Activated naive CD4-positive, alpha-beta T cell treated with anti-CD3 and anti-CD28 coated beads for 36 hours (primary cell): Measurements from ENCODE around the gene OSBPL8. TPM values are rescaled to one million over a fixed set of nuclear protein-coding genes. Genes with fewer than 3 reads are reported as not detected.
"Not testable (repeated sequence)": the region's sequence is repeated elsewhere in the genome, so short reads cannot be mapped to it uniquely, and the experiment has no call there.

Source experiments
- CTCF ChIA-PET: fragments of 350-600 bp; sonication (Branson Sonifier 250); formaldehyde crosslinking; loops from one replicate; lab custom pipeline; 2021; ENCODE audit warnings: antibody characterized with exemption; lab: Charles Lee
- DNase-seq: peaks from one replicate; pipeline ENCODE4 v3.0.0-alpha.2; 2020
- H3K27ac Mint-ChIP-seq: one replicate; pipeline ENCODE4 v1.8.0; 2021; ENCODE audit warnings: mild to moderate bottlenecking, mixed read lengths
- H3K27me3 Mint-ChIP-seq: one replicate; pipeline ENCODE4 v1.8.0; 2021; ENCODE audit warnings: low read depth, mixed read lengths
- H3K36me3 Mint-ChIP-seq: one replicate; pipeline ENCODE4 v1.8.0; 2021; ENCODE audit warnings: low read depth, mixed read lengths
- H3K4me1 Mint-ChIP-seq: one replicate; pipeline ENCODE4 v1.8.0; 2021; ENCODE audit warnings: low read depth, mixed read lengths
- H3K4me3 Mint-ChIP-seq: one replicate; pipeline ENCODE4 v1.8.0; 2021; ENCODE audit warnings: mild to moderate bottlenecking, moderate library complexity, mixed read lengths
- H3K9me3 Mint-ChIP-seq: one replicate; pipeline ENCODE4 v1.8.0; 2021; ENCODE audit warnings: mixed read lengths
- intact Hi-C: fragments of 100-400 bp; cut with micrococcal nuclease; formaldehyde crosslinking; loops from one replicate; pipeline ENCODE4 v1.15.1; 2023
- total RNA-seq, 2 experiments: library from RNA; stranded (reverse); gene quantifications; one replicate each; pipeline ENCODE4 v1.2.3, GENCODE V29; 2021

The OSBPL8 gene
- total RNA-seq, 2 experiments from 2014 or later = 56.8 to 63.7 TPM

DNA sequence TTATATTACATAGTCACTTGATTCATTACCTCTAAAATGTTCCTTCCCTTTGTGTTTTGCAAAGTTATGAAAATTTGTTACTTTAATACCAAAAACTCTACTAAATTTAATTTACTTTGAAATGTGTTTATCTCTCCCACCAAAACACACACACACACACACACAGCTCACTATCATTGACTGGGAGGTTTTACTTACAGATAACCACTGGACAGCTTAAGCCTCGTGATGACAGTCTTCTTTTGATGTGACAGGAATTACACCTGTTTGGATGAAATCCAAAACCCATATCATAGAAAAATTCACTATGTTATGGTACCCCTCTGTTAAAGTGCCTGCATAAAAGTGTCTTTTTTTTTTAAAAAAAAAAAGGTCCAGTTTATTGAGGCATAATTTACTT is 227.0 kb downstream of the OSBPL8 start:
- Mint-ChIP-seq H3K27ac (no peak overlapping the region), H3K9me3 (no peaks in the 10 kb centered on the region), H3K4me1 (no peaks in the 10 kb centered on the region), H3K27me3 (no peaks in the 10 kb centered on the region), H3K4me3 (no peak overlapping the region), H3K36me3 (no peaks in the 10 kb centered on the region)
- no peak for DNase-seq
- CTCF ChIA-PET = no interaction called here
- intact Hi-C loops = no loop called here

DNA sequence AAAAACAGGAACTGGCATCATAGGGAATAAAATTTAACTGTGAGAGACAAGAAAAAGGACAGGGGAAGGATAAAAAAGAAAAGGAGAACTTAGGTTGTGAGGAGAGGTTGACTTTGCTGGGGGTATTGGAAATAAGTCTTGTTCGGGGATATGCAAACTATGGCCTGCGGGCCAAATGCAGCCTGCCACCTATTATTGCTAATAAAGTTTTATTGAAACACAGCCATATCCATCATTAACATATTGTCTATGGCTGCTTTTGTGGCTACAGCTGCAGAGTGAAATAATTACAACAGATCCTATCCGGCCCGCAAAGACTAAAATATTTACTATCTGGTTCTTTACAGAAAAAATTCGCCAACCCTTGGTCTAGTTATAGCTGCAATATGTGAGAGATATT is 230.0 kb downstream of the OSBPL8 start:
- no peak overlapping the region for H3K27ac Mint-ChIP-seq
- intact Hi-C loops = no loop called here
- CTCF ChIA-PET = interaction anchor here (0.5 to 1.2 kb wide), 2 partner anchors 12 to 129 kb away, joined by 3 read pairs; no protein-coding TSS in a partner anchor
- H3K36me3 Mint-ChIP-seq = no peaks in the 10 kb centered on the region
- peaks cover 4% of the 10 kb centered on the region for H3K27me3 Mint-ChIP-seq
- no peak for DNase-seq
- H3K4me3 Mint-ChIP-seq = no peak overlapping the region
- H3K9me3 Mint-ChIP-seq = no peaks in the 10 kb centered on the region
- no peaks in the 10 kb centered on the region for H3K4me1 Mint-ChIP-seq

GRCh38 chr12:76329159-76329558 is 230.4 kb downstream of the OSBPL8 start:
- no peaks in the 10 kb centered on the region for H3K9me3 Mint-ChIP-seq
- H3K27me3 Mint-ChIP-seq = peaks cover 4% of the 10 kb centered on the region
- no peaks in the 10 kb centered on the region for H3K36me3 Mint-ChIP-seq
- DNase-seq = no peak
- H3K4me1 Mint-ChIP-seq = no peaks in the 10 kb centered on the region
- no peak overlapping the region for H3K27ac Mint-ChIP-seq
- CTCF ChIA-PET = no interaction called here
- no peak overlapping the region for H3K4me3 Mint-ChIP-seq
- intact Hi-C loops = no loop called here

- H3K27ac Mint-ChIP-seq, H3K4me1 Mint-ChIP-seq, H3K36me3 Mint-ChIP-seq, DNase-seq, CTCF ChIA-PET, H3K9me3 Mint-ChIP-seq, intact Hi-C loops, H3K4me3 Mint-ChIP-seq: not testable (repeated sequence)
- peaks cover 18% of the 10 kb centered on the region for H3K27me3 Mint-ChIP-seq
Observed at GRCh38 chr12:76319595-76320319, 239.8 kb downstream of the OSBPL8 start.

DNA sequence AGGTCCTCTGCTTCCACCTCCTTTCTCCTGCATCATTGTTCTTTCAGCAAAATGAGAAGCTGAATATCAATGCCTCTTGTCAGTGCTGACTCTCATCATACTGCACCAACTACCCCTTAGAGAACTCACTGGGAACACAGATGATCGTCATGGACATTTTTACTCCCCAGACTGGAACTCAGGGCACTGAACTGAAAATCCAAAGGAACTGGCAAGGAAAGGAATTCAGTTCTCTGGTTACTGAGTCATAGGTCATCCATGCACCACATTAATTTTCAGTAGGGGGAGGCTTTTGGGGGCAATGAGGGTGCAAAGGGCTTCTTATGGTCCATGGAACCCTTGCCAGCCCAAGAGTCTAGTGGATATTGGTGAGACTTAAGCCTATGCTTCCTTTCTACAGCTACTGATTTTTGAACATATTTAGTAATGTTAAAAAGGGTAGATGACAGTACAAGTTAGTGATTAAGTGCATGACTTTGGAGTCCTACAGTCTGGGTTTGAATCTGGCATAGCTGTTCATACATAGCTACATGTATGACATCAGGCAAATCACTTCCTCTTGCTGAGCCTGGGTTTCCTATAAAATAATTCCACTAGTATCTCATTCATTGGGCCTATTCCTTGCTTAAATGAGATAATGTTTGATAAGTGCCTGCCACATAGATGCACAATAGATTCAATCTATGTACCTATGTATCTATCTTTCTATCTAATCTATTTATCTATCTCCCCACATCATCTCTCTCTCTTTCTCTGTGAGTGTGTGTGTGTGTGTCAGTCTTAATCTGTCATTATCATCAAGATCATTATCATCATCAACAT is 240.6 kb downstream of the OSBPL8 start:
- intact Hi-C loops = no loop called here
- H3K27ac Mint-ChIP-seq = no peak overlapping the region
- peaks cover 1% of the 10 kb centered on the region for H3K36me3 Mint-ChIP-seq
- peaks cover 18% of the 10 kb centered on the region for H3K27me3 Mint-ChIP-seq
- H3K4me1 Mint-ChIP-seq = no peaks in the 10 kb centered on the region
- H3K4me3 Mint-ChIP-seq = no peak overlapping the region
- H3K9me3 Mint-ChIP-seq = no peaks in the 10 kb centered on the region
- DNase-seq = no peak
- CTCF ChIA-PET = no interaction called here

GRCh38 chr12:76317976-76318375 is 241.6 kb downstream of the OSBPL8 start:
- H3K27me3 Mint-ChIP-seq = peaks cover 20% of the 10 kb centered on the region
- DNase-seq = no peak
- H3K9me3 Mint-ChIP-seq = no peaks in the 10 kb centered on the region

DNA sequence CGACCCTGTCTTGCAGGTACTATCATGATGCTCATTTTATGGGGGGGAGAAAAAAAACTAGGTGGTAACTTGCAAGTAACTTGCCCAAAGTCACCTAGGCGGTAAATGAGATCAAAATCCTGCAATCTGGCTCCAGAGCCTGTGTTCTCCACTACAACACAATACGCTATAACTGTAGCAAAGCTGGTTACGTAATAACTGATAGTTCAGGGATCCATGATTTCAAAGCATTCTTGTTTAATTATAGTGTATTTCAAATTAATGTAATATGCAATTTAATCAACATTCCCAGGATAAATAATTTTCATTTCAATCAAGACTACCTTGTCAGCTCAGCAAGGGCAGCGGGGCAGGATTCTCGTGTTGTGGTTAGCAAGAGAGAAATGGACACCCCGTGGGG is 243.1 kb downstream of the OSBPL8 start:
- Mint-ChIP-seq H3K27me3 (peaks cover 28% of the 10 kb centered on the region), H3K4me3 (no peak overlapping the region), H3K36me3 (peaks cover 1% of the 10 kb centered on the region), H3K27ac (no peak overlapping the region), H3K4me1 (no peaks in the 10 kb centered on the region), H3K9me3 (no peaks in the 10 kb centered on the region)
- intact Hi-C loops = no loop called here
- DNase-seq = no peak
- CTCF ChIA-PET = no interaction called here

More at GRCh38 chr12:76317976-76318375, 241.6 kb downstream of the OSBPL8 start:
- Mint-ChIP-seq H3K4me3 (no peak overlapping the region), H3K36me3 (peaks cover 1% of the 10 kb centered on the region), H3K4me1 (no peaks in the 10 kb centered on the region), H3K27ac (no peak overlapping the region)
- CTCF ChIA-PET = interaction anchor here (1.1 kb wide), 1 partner anchor 12 kb away, joined by 3 read pairs; no protein-coding TSS in a partner anchor
- intact Hi-C loops = no loop called here

DNA sequence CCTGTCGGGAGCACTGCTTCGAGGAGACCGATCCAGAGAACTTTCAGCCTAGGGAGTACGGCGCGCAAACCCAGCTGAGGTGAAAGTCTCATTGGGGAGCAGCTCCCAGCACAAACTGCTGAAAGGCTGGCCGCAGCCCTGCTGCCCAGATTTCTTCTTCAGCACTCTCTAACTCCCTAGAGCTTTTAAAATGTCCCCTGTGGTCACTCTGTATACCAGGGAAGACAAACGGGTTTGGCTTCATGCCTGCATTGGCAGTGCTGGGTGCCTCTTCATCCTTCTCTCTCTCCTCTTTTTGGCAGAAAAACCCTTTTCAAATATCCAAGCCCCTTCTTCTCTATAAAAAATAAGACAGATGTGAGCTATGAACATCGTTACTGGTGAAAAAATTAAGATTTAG is 246.3 kb downstream of the OSBPL8 start:
- H3K9me3 Mint-ChIP-seq = no peaks in the 10 kb centered on the region

GRCh38 chr12:76312315-76312714 is 247.3 kb downstream of the OSBPL8 start:
- no peak for DNase-seq
- intact Hi-C loops = no loop called here
- H3K27me3 Mint-ChIP-seq = peaks cover 17% of the 10 kb centered on the region
- no peaks in the 10 kb centered on the region for H3K36me3 Mint-ChIP-seq
- CTCF ChIA-PET = interaction anchor here (0.6 to 0.7 kb wide), 2 partner anchors 65 to 765 kb away, joined by 3 to 4 read pairs; no protein-coding TSS in a partner anchor
- H3K4me3 Mint-ChIP-seq = no peak overlapping the region
- H3K9me3 Mint-ChIP-seq = no peaks in the 10 kb centered on the region
- no peaks in the 10 kb centered on the region for H3K4me1 Mint-ChIP-seq
- no peak overlapping the region for H3K27ac Mint-ChIP-seq

More for the DNA sequence above, 246.3 kb downstream of the OSBPL8 start:
- Mint-ChIP-seq H3K36me3 (no peaks in the 10 kb centered on the region), H3K27ac (no peak overlapping the region), H3K4me3 (no peak overlapping the region), H3K4me1 (no peaks in the 10 kb centered on the region), H3K27me3 (peaks cover 22% of the 10 kb centered on the region)
- intact Hi-C loops = no loop called here
- no peak for DNase-seq
- CTCF ChIA-PET = no interaction called here

DNA sequence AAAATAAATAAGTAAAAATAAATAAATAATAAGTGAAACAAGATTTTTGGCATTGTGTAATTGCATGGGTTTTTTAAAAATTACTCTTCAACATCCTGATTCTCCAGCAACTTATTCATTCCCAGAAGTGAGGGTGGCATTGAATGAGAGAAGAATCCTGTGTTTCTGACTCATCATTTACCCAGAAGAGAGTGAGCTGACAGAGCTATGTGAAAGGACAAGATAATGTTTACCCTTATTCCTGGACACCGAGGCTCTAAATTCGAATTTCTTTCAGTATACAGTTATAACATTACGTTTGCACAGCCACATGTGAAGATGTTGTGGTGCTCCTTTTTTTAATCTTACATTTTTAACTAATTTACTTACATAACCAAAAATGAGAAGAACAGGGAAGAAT is 247.8 kb downstream of the OSBPL8 start:
- CTCF ChIA-PET = interaction anchor here (0.7 kb wide), 1 partner anchor 65 kb away, joined by 3 read pairs; no protein-coding TSS in a partner anchor
- H3K27ac Mint-ChIP-seq = no peak overlapping the region
- H3K36me3 Mint-ChIP-seq = no peaks in the 10 kb centered on the region
- DNase-seq = no peak
- H3K4me1 Mint-ChIP-seq = no peaks in the 10 kb centered on the region
- no peaks in the 10 kb centered on the region for H3K9me3 Mint-ChIP-seq
- H3K27me3 Mint-ChIP-seq = peaks cover 17% of the 10 kb centered on the region
- no peak overlapping the region for H3K4me3 Mint-ChIP-seq
- intact Hi-C loops = no loop called here

DNA sequence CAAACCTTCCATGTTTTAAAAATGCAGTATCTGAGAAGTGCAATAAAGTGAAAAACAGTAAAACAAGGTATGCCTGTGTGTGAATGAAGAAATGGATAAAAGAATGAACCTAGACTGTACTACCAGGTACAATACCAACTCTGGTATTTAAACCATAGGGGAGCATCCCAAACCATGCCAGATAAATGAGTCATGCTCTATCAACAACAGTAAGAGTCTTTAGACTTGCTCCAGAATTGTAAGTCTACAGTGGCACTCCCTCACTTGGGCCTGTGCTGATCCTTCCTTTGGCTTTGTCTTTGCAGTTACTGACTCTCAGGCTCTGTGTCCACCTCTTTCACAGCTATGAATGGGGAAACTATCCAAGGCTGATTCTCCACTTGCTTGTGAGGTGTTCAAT is 249.5 kb downstream of the OSBPL8 start:
- peaks cover 13% of the 10 kb centered on the region for H3K27me3 Mint-ChIP-seq
- DNase-seq = no peak
- no peak overlapping the region for H3K4me3 Mint-ChIP-seq
- no peak overlapping the region for H3K27ac Mint-ChIP-seq
- intact Hi-C loops = no loop called here
- H3K36me3 Mint-ChIP-seq = no peaks in the 10 kb centered on the region
- no peaks in the 10 kb centered on the region for H3K9me3 Mint-ChIP-seq
- H3K4me1 Mint-ChIP-seq = no peaks in the 10 kb centered on the region
- CTCF ChIA-PET = no interaction called here

- CTCF ChIA-PET = no interaction called here
- H3K27ac Mint-ChIP-seq = no peak overlapping the region
- H3K27me3 Mint-ChIP-seq = peaks cover 12% of the 10 kb centered on the region
- no peaks in the 10 kb centered on the region for H3K36me3 Mint-ChIP-seq
- no peak for DNase-seq
- H3K4me1 Mint-ChIP-seq = no peaks in the 10 kb centered on the region
- intact Hi-C loops = no loop called here
- H3K4me3 Mint-ChIP-seq = no peak overlapping the region
- H3K9me3 Mint-ChIP-seq = no peaks in the 10 kb centered on the region
Observed at GRCh38 chr12:76308866-76309265, 250.7 kb downstream of the OSBPL8 start.
